RWPE2 (cell line): ENCODE data around the gene USP24.
A peak's percentile ranks its signal among the peaks of the same experiment; 100 is the strongest.

Experiments used
- ATAC-seq: fragments of 200-7000 bp; cut with Tn5 transposase; 3 replicates; pipeline ENCODE4 v1.9.1; 2021; ENCODE audit warnings: low read depth
- DNase-seq: peaks from one replicate; pipeline ENCODE4 v3.0.0-alpha.2; 2020; ENCODE audit warnings: low spot score
- H3K27ac ChIP-seq: fragments of 450-650 bp; 2 replicates; pipeline ENCODE4 v1.5.1; 2017; ENCODE audit warnings: mild to moderate bottlenecking; ENCODE audit not compliant: poor library complexity, severe bottlenecking
- H3K27me3 ChIP-seq: fragments of 250-450 bp; sonication (Bioruptor Pico); 2 replicates; pipeline ENCODE4 v1.5.1; 2021; ENCODE audit warnings: mild to moderate bottlenecking, moderate library complexity; ENCODE audit not compliant: insufficient read depth, poor library complexity, severe bottlenecking
- H3K36me3 ChIP-seq: fragments of 250-450 bp; sonication (Bioruptor Pico); 2 replicates; pipeline ENCODE4 v1.5.1; 2020; ENCODE audit warnings: low read depth, mild to moderate bottlenecking, moderate library complexity
- H3K4me1 ChIP-seq: fragments of 250-450 bp; sonication (Bioruptor Pico); 2 replicates; pipeline ENCODE4 v1.5.1; 2021; ENCODE audit warnings: mild to moderate bottlenecking, moderate library complexity; ENCODE audit not compliant: insufficient read depth, poor library complexity, severe bottlenecking
- H3K4me3 ChIP-seq: fragments of 250-450 bp; sonication (Bioruptor Pico); 2 replicates; pipeline ENCODE4 v1.5.1; 2021; ENCODE audit warnings: mild to moderate bottlenecking, moderate library complexity; ENCODE audit not compliant: severe bottlenecking
- H3K9me3 ChIP-seq: fragments of 250-450 bp; sonication (Bioruptor Pico); 2 replicates; pipeline ENCODE4 v1.5.1; 2021; ENCODE audit warnings: mild to moderate bottlenecking, moderate library complexity; ENCODE audit not compliant: severe bottlenecking
- TF ChIP-seq, protein P1 (sequence below): fragments of 450-650 bp; IDR thresholded peaks from one replicate; pipeline ENCODE4 v1.5.1; 2017; ENCODE audit warnings: mild to moderate bottlenecking, moderate library complexity; ENCODE audit not compliant: poor library complexity, severe bottlenecking

USP24 gene

DNA sequence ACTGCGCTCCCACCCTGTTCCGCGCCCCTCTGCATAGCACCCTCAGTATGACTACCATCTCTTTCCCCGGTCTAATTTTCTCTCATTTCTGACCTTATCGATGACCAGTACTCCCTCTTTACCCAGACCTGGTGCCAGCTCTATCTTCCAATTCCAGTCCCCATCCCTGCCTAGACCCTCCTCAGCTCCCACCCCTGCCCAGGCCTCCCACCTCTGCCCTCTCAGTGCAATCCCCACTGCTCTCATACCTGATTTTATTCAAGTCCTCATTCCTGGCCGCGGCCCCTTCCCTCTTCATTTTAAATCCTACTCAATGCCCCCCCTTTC lies 1.3 kb downstream of the USP24 start:
- no peak for ATAC-seq
- H3K36me3 ChIP-seq, result peaks cover 16% of the 10 kb centered on the region
- H3K9me3 ChIP-seq, result no peaks in the 10 kb centered on the region
- peaks cover 28% of the 10 kb centered on the region for H3K4me1 ChIP-seq
- no peaks in the 10 kb centered on the region for H3K27me3 ChIP-seq
- H3K4me3 ChIP-seq, result peak overlapping the region; percentile 96
- TF ChIP-seq, protein P1, sequence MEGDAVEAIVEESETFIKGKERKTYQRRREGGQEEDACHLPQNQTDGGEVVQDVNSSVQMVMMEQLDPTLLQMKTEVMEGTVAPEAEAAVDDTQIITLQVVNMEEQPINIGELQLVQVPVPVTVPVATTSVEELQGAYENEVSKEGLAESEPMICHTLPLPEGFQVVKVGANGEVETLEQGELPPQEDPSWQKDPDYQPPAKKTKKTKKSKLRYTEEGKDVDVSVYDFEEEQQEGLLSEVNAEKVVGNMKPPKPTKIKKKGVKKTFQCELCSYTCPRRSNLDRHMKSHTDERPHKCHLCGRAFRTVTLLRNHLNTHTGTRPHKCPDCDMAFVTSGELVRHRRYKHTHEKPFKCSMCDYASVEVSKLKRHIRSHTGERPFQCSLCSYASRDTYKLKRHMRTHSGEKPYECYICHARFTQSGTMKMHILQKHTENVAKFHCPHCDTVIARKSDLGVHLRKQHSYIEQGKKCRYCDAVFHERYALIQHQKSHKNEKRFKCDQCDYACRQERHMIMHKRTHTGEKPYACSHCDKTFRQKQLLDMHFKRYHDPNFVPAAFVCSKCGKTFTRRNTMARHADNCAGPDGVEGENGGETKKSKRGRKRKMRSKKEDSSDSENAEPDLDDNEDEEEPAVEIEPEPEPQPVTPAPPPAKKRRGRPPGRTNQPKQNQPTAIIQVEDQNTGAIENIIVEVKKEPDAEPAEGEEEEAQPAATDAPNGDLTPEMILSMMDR, result no peak
- DNase-seq, result no peak
- H3K27ac ChIP-seq, result peak overlapping the region; percentile 68

DNA sequence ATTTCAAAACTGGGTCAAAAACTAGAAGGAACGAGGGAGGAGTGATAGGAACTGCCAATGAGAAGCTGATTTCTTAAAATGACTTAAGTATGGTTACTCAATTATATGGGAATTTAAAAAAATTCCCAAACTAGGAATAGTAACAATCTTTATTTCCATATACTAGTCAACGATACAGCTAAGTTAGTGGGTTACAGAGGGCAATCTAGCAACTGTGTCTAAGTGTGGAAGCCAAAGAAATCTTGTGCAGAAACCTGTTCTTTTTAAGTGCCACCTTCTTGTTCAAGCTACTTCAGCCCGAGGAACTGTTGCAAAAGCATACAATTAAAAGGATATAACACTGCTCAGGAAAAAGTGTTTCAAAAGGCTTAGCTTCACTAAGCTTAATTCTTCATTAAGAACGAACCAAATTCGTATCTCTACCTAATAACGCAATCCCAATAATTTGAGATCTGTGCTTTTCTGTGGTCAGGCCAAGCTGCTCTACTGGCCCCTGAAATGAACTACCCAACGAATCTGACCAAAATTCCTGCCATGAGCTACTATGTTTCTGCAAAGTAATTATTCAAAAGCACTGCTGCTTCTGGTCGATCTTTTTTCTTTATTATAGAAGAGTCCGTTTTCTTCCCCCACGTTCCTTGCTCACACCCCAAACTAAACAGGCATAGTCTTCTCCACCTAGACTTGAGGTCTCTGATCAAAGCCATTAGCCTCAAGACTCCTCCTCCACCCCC lies 1.8 kb downstream of the USP24 start:
- no peaks in the 10 kb centered on the region for H3K27me3 ChIP-seq
- no peak for DNase-seq
- peak overlapping the region; percentile 68 for H3K27ac ChIP-seq
- TF ChIP-seq, protein P1, result no peak
- peaks cover 28% of the 10 kb centered on the region for H3K4me1 ChIP-seq
- no peak for ATAC-seq
- H3K9me3 ChIP-seq, result no peaks in the 10 kb centered on the region
- peak overlapping the region; percentile 96 for H3K4me3 ChIP-seq
- peaks cover 16% of the 10 kb centered on the region for H3K36me3 ChIP-seq

DNA sequence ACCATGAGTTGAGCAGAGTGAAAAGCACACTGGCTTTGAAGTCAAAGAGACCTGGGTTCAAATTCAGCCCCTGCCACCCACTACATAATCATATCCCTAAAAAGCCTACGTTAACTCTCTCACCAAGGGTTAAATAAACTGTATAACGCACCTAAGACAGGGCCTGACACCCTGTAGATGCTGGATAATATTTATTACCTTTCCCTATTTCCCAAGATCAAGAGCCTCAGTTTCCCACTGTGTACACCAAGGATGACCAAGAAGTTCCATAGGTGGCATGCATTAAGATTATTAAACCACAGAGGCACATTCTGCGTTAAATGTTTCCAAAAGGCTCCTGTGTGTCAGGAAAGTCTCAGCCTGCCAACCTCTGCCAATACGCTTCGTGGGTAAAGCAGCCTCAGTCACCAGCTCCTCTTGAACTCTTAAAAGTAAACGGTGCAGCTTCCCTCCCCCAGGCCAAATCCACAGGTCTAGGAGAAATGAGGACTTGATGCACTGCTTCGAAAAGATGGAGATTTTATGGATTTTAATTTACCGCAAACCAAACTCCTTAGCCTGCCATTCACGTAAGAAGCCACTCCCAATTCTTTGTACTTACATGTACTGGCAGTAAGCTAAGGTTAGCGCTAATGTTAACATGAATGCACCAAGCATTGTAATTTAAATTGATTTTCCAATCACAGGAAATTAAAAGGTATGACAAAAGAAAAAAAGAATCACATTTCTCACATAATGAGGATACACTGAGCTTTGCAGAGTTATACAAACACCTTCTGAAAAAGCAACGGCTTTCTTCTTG lies 2.6 kb downstream of the USP24 start:
- no peak overlapping the region for H3K27ac ChIP-seq
- no peak for ATAC-seq

DNA sequence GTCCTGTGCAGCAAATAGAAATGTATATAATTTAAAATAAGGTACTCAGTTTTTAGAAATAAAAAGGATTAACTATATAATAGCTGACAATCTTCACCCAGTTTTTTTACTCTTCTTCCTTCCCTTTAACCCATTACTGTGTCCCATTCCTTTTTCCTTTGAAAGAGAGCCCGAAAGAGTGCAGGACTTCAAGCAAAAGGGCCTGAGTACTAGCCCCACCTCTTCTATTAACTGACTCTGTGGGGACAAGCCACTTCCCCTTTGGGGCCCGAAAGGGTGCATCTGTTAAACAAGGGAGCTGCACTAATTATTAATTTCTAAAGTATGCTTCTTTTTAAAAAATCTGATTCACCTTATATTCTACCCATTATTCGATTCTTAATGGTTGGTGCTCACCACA lies 3.3 kb downstream of the USP24 start:
- ATAC-seq (no peak), DNase-seq (no peak)
- H3K4me3 ChIP-seq, result no peak overlapping the region
- no peak overlapping the region for H3K27ac ChIP-seq
- H3K36me3 ChIP-seq, result peaks cover 16% of the 10 kb centered on the region
- TF ChIP-seq, protein P1, result no peak
- H3K4me1 ChIP-seq, result peaks cover 28% of the 10 kb centered on the region
- H3K9me3 ChIP-seq, result no peaks in the 10 kb centered on the region
- H3K27me3 ChIP-seq, result no peaks in the 10 kb centered on the region

More for the DNA sequence above, 2.6 kb downstream of the USP24 start:
- DNase-seq, result no peak
- peaks cover 16% of the 10 kb centered on the region for H3K36me3 ChIP-seq
- TF ChIP-seq, protein P1, result no peak
- no peak overlapping the region for H3K4me3 ChIP-seq
- H3K9me3 ChIP-seq, result no peaks in the 10 kb centered on the region
- no peaks in the 10 kb centered on the region for H3K27me3 ChIP-seq
- H3K4me1 ChIP-seq, result peaks cover 28% of the 10 kb centered on the region
